IMR-90 (cell line): ENCODE data around the gene CYTH2. TPM values are rescaled to one million over a fixed set of nuclear protein-coding genes. Genes with fewer than 3 reads are reported as not detected.

Source experiments
- ATAC-seq: fragments of 200-7000 bp; cut with Tn5 transposase; 2 replicates; pipeline ENCODE4 v1.9.1; 2020; ENCODE audit warnings: low read depth, mild to moderate bottlenecking, moderate library complexity
- BruUV-seq: library from RNA; stranded (reverse); fragments of 400-500 nt; replicated peaks from 2 replicates; lab custom pipeline; 2021; lab: Mats Ljungman, UMichigan
- CTCF ChIA-PET: fragments of 300-600 bp; formaldehyde crosslinking; extraction: SDS; loops from one replicate; lab custom pipeline; 2021; ENCODE audit warnings: antibody characterized with exemption; lab: Yijun Ruan, JAX
- POLR2A ChIA-PET: fragments of 300-600 bp; sonication (Branson Sonifier 250); formaldehyde crosslinking; loops from one replicate; lab custom pipeline; 2022; ENCODE audit warnings: antibody characterized with exemption; ENCODE audit not compliant: unreplicated experiment; lab: Charles Lee
- DNase-seq: peaks from one replicate; pipeline ENCODE4 v3.0.0; 2013
- H2AFZ ChIP-seq: replicated peaks from 2 replicates; pipeline ENCODE3; 2013; ENCODE audit warnings: low read length, mild to moderate bottlenecking; ENCODE audit not compliant: poor library complexity
- H2AK5ac ChIP-seq: 2 replicates; pipeline ENCODE4 v1.6.1; 2013; ENCODE audit warnings: low read depth, low read length, inconsistent platforms
- H2AK9ac ChIP-seq: replicated peaks from 2 replicates; pipeline ENCODE3; 2013; ENCODE audit warnings: mild to moderate bottlenecking, low read depth, low read length, moderate library complexity; ENCODE audit not compliant: poor library complexity
- H2BK120ac ChIP-seq: 2 replicates; pipeline ENCODE4 v1.6.1; 2013; ENCODE audit warnings: low read depth, low read length, inconsistent platforms
- H2BK15ac ChIP-seq: 3 replicates; pipeline ENCODE4 v1.6.1; 2013; ENCODE audit warnings: low read depth, low read length, inconsistent platforms
- H2BK20ac ChIP-seq: 2 replicates; pipeline ENCODE4 v1.6.1; 2013; ENCODE audit warnings: low read depth, mild to moderate bottlenecking, inconsistent platforms, low read length, moderate library complexity
- H2BK5ac ChIP-seq: 2 replicates; pipeline ENCODE4 v1.6.1; 2013; ENCODE audit warnings: mild to moderate bottlenecking, low read depth, low read length, inconsistent platforms; ENCODE audit not compliant: poor library complexity, severe bottlenecking
- H3K14ac ChIP-seq: replicated peaks from 2 replicates; pipeline ENCODE4 v1.6.1; 2013; ENCODE audit warnings: low read depth, low read length, inconsistent platforms
- H3K18ac ChIP-seq: 2 replicates; pipeline ENCODE4 v1.6.1; 2013; ENCODE audit warnings: low read depth, low read length, control low read depth
- H3K23ac ChIP-seq: 2 replicates; pipeline ENCODE4 v1.6.1; 2013; ENCODE audit warnings: low read depth, low read length, inconsistent platforms
- H3K27ac ChIP-seq: 2 replicates; pipeline ENCODE4 v1.5.1; 2013; ENCODE audit warnings: mild to moderate bottlenecking, control low read depth, low read length; ENCODE audit not compliant: insufficient read depth
- H3K27me3 ChIP-seq: 2 replicates; pipeline ENCODE4 v1.6.1; 2013; ENCODE audit warnings: low read length; ENCODE audit not compliant: control insufficient read depth, insufficient read depth
- H3K36me3 ChIP-seq: 2 replicates; pipeline ENCODE4 v1.6.1; 2013; ENCODE audit warnings: low read length, mixed read lengths; ENCODE audit not compliant: control insufficient read depth, insufficient read depth
- H3K4ac ChIP-seq: 2 replicates; pipeline ENCODE4 v1.6.1; 2013; ENCODE audit warnings: low read depth, low read length, inconsistent platforms
- H3K4me1 ChIP-seq: 2 replicates; pipeline ENCODE4 v1.6.1; 2013; ENCODE audit warnings: low read length, mixed read lengths; ENCODE audit not compliant: control insufficient read depth, insufficient read depth
- H3K4me2 ChIP-seq: 2 replicates; pipeline ENCODE4 v1.6.1; 2013; ENCODE audit warnings: low read depth, mild to moderate bottlenecking, control low read depth, low read length, moderate library complexity
- H3K4me3 ChIP-seq: 2 replicates; pipeline ENCODE4 v1.5.1; 2013; ENCODE audit warnings: low read depth, mild to moderate bottlenecking, control low read depth, low read length, moderate library complexity; ENCODE audit not compliant: insufficient read depth
- H3K56ac ChIP-seq: 2 replicates; pipeline ENCODE4 v1.6.1; 2013; ENCODE audit warnings: low read length, inconsistent platforms; ENCODE audit not compliant: insufficient read depth; ENCODE audit errors: extremely low read depth
- H3K79me1 ChIP-seq, 2 experiments: 2 replicates each; pipeline ENCODE4 v1.6.1; 2013; ENCODE audit warnings: low read length in 2 of 2, inconsistent platforms in 1 of 2, low read depth in 1 of 2
- H3K9ac ChIP-seq: 2 replicates; pipeline ENCODE4 v1.6.1; 2013; ENCODE audit warnings: low read depth, low read length, control low read depth
- H3K9me1 ChIP-seq: 2 replicates; pipeline ENCODE4 v1.6.1; 2013; ENCODE audit warnings: low read length, inconsistent platforms; ENCODE audit not compliant: insufficient read depth
- H3K9me3 ChIP-seq: 2 replicates; pipeline ENCODE4 v1.6.1; 2013; ENCODE audit warnings: low read length; ENCODE audit not compliant: control insufficient read depth, insufficient read depth
- H4K20me1 ChIP-seq: 2 replicates; pipeline ENCODE4 v1.6.1; 2013; ENCODE audit warnings: low read length, inconsistent platforms; ENCODE audit not compliant: insufficient read depth
- H4K5ac ChIP-seq: 2 replicates; pipeline ENCODE4 v1.6.1; 2013; ENCODE audit warnings: mild to moderate bottlenecking, low read depth, low read length, control low read depth
- H4K8ac ChIP-seq, 2 experiments: 2 replicates each; pipeline ENCODE4 v1.6.1; 2013; ENCODE audit warnings: low read depth in 2 of 2, low read length in 2 of 2, control low read depth in 1 of 2, inconsistent platforms in 1 of 2
- H4K91ac ChIP-seq: 2 replicates; pipeline ENCODE4 v1.6.1; 2013; ENCODE audit warnings: low read depth, low read length, inconsistent platforms; ENCODE audit not compliant: insufficient read depth
- BHLHE40 ChIP-seq: fragments of 150-350 bp; IDR thresholded peaks from 2 replicates; pipeline ENCODE4 v1.6.1; 2016; ENCODE audit warnings: mild to moderate bottlenecking, low read depth, low read length
- CEBPB ChIP-seq: IDR thresholded peaks from 2 replicates; pipeline ENCODE4 v1.6.1; 2012; ENCODE audit warnings: low read depth, low read length, improper control_type of control experiment
- CHD1 ChIP-seq: IDR thresholded peaks from 2 replicates; pipeline ENCODE4 v1.6.1; 2012; ENCODE audit warnings: low read depth, low read length, improper control_type of control experiment
- ELK1 ChIP-seq: fragments of 150-350 bp; IDR thresholded peaks from 2 replicates; pipeline ENCODE4 v1.6.1; 2016; ENCODE audit warnings: low read depth, mild to moderate bottlenecking, low read length, moderate library complexity, borderline replicate concordance
- FOS ChIP-seq: fragments of 150-350 bp; IDR thresholded peaks from 2 replicates; pipeline ENCODE4 v1.6.1; 2016; ENCODE audit warnings: low read depth, low read length
- MAFK ChIP-seq: IDR thresholded peaks from 2 replicates; pipeline ENCODE4 v1.6.1; 2012; ENCODE audit warnings: low read depth, low read length, improper control_type of control experiment
- MAZ ChIP-seq: IDR thresholded peaks from 2 replicates; pipeline ENCODE4 v1.6.1; 2012; ENCODE audit warnings: low read depth, mild to moderate bottlenecking, low read length, improper control_type of control experiment, moderate library complexity, borderline replicate concordance
- MXI1 ChIP-seq: IDR thresholded peaks from 2 replicates; pipeline ENCODE4 v1.6.1; 2012; ENCODE audit warnings: low read depth, mild to moderate bottlenecking, low read length, moderate library complexity, borderline replicate concordance
- NFE2L2 ChIP-seq: fragments of 150-350 bp; IDR thresholded peaks from 2 replicates; pipeline ENCODE4 v1.6.1; 2016; ENCODE audit warnings: low read depth, mild to moderate bottlenecking, low read length
- POLR2A ChIP-seq: IDR thresholded peaks from 2 replicates; pipeline ENCODE4 v1.6.1; 2012; ENCODE audit warnings: mild to moderate bottlenecking, low read depth, low read length
- RAD21 ChIP-seq: IDR thresholded peaks from 2 replicates; pipeline ENCODE4 v1.6.1; 2012; ENCODE audit warnings: low read length, improper control_type of control experiment
- RCOR1 ChIP-seq: IDR thresholded peaks from 2 replicates; pipeline ENCODE4 v1.6.1; 2012; ENCODE audit warnings: mild to moderate bottlenecking, low read length, improper control_type of control experiment; ENCODE audit not compliant: insufficient replicate concordance
- RFX5 ChIP-seq: IDR thresholded peaks from 2 replicates; pipeline ENCODE4 v1.8.0; 2012; ENCODE audit warnings: low read depth, mild to moderate bottlenecking, low read length, moderate library complexity
- SMC3 ChIP-seq: fragments of 150-350 bp; IDR thresholded peaks from 2 replicates; pipeline ENCODE4 v1.6.1; 2016; ENCODE audit warnings: low read depth, mild to moderate bottlenecking, antibody characterized with exemption, low read length, moderate library complexity
- USF2 ChIP-seq: fragments of 150-350 bp; IDR thresholded peaks from 2 replicates; pipeline ENCODE4 v1.6.1; 2017; ENCODE audit warnings: mild to moderate bottlenecking, antibody characterized with exemption, low read length, low read depth
- WGBS, 2 experiments: methylation state at CpG; one replicate each; pipeline versions ENCODE4 v1.1.5 to v1.1.7; 2013; ENCODE audit warnings: missing lambda C conversion rate in 2 of 2; ENCODE audit not compliant: insufficient read length in 1 of 2; ENCODE audit errors: extremely low coverage in 2 of 2; 5-methylcytosine and 5-hydroxymethylcytosine counted together
- dilution Hi-C: fragments of 300-500 bp; cut with HindIII; formaldehyde crosslinking; loops from one replicate; pipeline ENCODE4 v1.14.3; 2018; ENCODE audit warnings: low sequenced_read_pairs; ENCODE audit not compliant: unreplicated experiment
- in situ Hi-C: fragments of 300-500 bp; cut with MboI; formaldehyde crosslinking; loops from 3 replicates; pipeline ENCODE4 v1.14.3; 2019; ENCODE audit warnings: low sequenced_read_pairs, inconsistent platforms, mixed read lengths
- intact Hi-C: fragments of 100-400 bp; cut with micrococcal nuclease; formaldehyde crosslinking; loops from 2 replicates; pipeline ENCODE4 v1.10.0; 2022
- polyA plus RNA-seq, 3 experiments: library from polyadenylated mRNA; depleted of rRNA; stranded (reverse); fragments of >200 nt; gene quantifications; 2 replicates each; pipeline ENCODE4 v1.2.3, GENCODE V29; 2012; ENCODE audit warnings: low replicate concordance in 1 of 3
- total RNA-seq: library from RNA; depleted of rRNA; stranded (reverse); fragments of >200 nt; gene quantifications from 2 replicates; pipeline ENCODE4 v1.2.3, GENCODE V29; 2012

The CYTH2 gene
- total and polyA plus RNA-seq, 2 of the 4 experiments (the other 2 are of a cell fraction): 35.8 to 62.0 TPM

GRCh38 chr19:48490981-48491792, 22.0 kb downstream of the CYTH2 start (continued):
- TF ChIP-seq SMC3: no peak

- H4K5ac ChIP-seq: no peak overlapping the region
- H2AK9ac ChIP-seq: no peak overlapping the region
- in situ Hi-C loops: no loop called here
- no peak overlapping the region for H2BK15ac ChIP-seq
- H3K36me3 ChIP-seq: no peaks in the 10 kb centered on the region
- no peak overlapping the region for H3K4me2 ChIP-seq
- BruUV-seq: no TSS peak
- no peaks in the 10 kb centered on the region for H4K20me1 ChIP-seq
- H3K79me1 ChIP-seq: peaks cover 0 to 12% of the 10 kb centered on the region in 2 experiments; a peak in 1 of 4 replicates
- H4K8ac ChIP-seq: no peak overlapping the region; a peak in 1 of 4 replicates
- no peak overlapping the region for H2BK5ac ChIP-seq
- H2BK20ac ChIP-seq: no peak overlapping the region
- no peak overlapping the region for H4K91ac ChIP-seq
- H3K27me3 ChIP-seq: peaks cover 3% of the 10 kb centered on the region; the same call in 1 of the 2 replicates
- no peak overlapping the region for H3K14ac ChIP-seq
- H2BK120ac ChIP-seq: no peak overlapping the region
- H3K9ac ChIP-seq: no peak overlapping the region
- ATAC-seq (no peak), DNase-seq (no peak)
- no peaks in the 10 kb centered on the region for H3K9me3 ChIP-seq
- intact Hi-C loops: no loop called here
- 44% methylated on average over 3 of the region's 10 CpGs; no CpG with 5 or more reads in 1 of the 2 experiments for WGBS, 2 experiments
- no peak overlapping the region for H3K4ac ChIP-seq
- H3K4me3 ChIP-seq: no peak overlapping the region
- dilution Hi-C loops: no loop called here
- H3K18ac ChIP-seq: no peak overlapping the region
- CTCF ChIA-PET: no interaction called here
- no peak overlapping the region for H3K56ac ChIP-seq
- H3K23ac ChIP-seq: no peak overlapping the region
- no peak overlapping the region for H3K27ac ChIP-seq
- H2AFZ ChIP-seq: peak overlapping the region; percentile 50
- H2AK5ac ChIP-seq: no peak overlapping the region
- peaks cover 12% of the 10 kb centered on the region for H3K4me1 ChIP-seq
- POLR2A ChIA-PET: no interaction called here
- peaks cover 14% of the 10 kb centered on the region for H3K9me1 ChIP-seq
- TF ChIP-seq CEBPB: no peak
- no peak for TF ChIP-seq CHD1
- no peak for TF ChIP-seq FOS
- no peak for TF ChIP-seq MXI1
- no peak for TF ChIP-seq ELK1
- no peak for TF ChIP-seq RCOR1
- TF ChIP-seq RFX5: no peak
- no peak for TF ChIP-seq MAZ
- TF ChIP-seq SMC3: no peak
- TF ChIP-seq BHLHE40: no peak
- no peak for TF ChIP-seq POLR2A
- TF ChIP-seq RAD21: no peak
- no peak for TF ChIP-seq NFE2L2
- TF ChIP-seq MAFK: no peak
- TF ChIP-seq USF2: no peak
Observed at GRCh38 chr19:48491793-48492123, 22.6 kb downstream of the CYTH2 start.
